ENCODE data around the gene SLC8A3.

The SLC8A3 gene

DNA sequence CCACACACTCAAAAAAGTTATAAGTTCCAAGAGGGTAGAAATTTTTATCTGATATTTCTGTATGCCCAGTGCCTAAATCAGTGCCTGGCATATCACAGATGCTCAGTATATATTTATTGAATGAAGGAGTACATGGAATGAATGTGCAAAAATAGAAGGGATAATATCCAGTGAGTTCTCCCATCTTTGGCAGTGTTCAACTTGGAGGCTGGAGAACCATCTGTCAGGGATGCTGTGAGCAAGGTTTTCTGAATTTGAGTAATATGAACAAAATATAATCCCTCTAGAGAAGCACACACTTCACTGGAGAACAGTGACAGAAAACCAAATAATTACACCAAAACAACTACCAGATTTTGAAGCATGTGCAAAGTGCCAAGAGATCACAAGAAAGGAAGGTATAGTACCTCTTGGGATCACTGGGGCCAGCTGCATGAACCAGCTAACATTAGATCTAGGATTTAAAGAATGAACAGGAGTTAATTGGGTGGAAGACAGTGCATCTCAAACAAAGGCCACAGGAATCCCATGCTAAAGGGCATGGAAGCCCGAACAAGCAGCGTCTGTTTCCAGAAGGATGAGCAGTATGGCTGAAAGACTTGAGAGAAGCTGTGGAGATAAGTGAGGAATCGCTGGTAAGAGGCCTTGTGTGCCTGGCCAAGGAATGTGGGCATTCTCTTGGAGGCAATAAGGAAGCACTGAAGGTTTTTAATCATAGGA, 11.5 kb downstream of the SLC8A3 start:
- DNase-seq, result no peak

DNA sequence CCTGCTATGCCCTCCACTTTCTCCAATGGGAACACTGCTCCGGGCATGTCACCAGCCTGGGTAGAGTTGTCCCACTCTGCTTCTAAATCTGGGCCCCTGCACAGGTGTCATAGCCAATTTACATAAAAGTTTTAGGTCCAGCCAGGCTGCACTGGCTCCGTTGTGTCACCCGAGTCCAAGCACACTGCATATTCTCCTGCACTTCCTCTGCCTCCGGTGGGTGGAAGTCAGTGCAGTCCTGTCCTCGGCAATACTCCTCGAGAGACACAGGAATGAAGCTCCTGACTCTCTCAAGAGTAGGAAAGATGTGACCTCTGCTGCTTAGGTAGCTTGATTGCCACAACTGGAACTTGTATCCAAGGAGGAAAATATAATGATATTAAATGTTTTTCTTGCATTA, 15.2 kb downstream of the SLC8A3 start:
- DNase-seq, result no peak

DNA sequence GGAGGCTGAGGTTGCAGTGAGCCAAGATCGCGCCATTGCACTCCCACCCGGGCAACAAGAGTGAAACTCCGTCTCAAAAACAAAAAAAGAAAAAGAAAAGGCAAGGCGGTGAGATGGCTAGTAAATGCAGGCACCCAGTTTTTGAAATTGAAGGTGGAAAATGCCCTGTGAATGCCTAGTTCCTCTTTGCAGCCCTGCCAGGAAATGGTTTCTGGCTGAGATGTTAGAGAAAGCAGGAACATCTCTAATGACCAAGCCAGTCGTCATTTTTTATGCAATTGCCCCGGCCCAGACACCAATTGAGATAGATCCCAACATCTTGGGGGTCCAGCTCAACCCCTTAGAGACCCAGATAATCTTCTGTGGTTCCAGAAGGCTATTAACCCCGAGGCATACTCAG, 17.0 kb downstream of the SLC8A3 start:
- DNase-seq, result peak; percentile 72

DNA sequence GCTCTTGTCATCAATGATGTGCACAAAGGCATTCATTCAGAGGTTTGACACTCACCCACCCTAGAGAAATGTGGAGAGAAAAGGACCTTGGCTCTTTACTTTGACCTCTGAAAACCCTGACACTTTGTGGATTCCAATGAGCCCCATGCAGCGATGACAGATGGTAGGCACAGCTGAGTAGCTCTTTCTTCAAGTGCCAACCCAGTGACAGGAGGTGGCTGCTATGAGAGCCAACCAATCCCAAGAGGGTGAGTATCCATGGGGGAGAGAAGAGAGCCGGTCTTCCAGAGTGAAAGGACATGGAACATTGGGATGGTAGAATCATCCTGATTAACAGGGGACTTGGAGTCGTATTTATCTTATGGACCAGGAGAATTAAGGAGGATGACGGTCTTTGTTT, 17.8 kb downstream of the SLC8A3 start:
- no peak for DNase-seq

DNA sequence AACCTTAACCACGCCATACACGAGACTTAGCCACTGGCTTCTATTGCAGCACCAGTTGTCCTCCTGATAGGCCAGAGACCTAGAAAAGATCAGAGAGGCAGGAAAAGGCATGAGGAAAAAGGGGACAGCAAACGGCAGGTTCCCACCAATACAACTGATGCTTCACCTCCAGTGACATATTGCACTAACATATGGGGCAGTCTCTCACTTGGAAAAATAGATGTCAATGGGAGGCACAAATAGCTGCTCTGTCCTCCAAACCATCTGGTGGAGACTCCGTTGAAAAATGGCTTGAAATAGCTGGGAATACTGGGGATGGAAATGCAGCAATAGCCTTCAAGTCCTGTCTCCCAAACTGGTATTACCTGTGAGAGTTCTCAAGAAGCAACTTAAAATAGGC, 20.3 kb downstream of the SLC8A3 start:
- DNase-seq, result no peak

DNA sequence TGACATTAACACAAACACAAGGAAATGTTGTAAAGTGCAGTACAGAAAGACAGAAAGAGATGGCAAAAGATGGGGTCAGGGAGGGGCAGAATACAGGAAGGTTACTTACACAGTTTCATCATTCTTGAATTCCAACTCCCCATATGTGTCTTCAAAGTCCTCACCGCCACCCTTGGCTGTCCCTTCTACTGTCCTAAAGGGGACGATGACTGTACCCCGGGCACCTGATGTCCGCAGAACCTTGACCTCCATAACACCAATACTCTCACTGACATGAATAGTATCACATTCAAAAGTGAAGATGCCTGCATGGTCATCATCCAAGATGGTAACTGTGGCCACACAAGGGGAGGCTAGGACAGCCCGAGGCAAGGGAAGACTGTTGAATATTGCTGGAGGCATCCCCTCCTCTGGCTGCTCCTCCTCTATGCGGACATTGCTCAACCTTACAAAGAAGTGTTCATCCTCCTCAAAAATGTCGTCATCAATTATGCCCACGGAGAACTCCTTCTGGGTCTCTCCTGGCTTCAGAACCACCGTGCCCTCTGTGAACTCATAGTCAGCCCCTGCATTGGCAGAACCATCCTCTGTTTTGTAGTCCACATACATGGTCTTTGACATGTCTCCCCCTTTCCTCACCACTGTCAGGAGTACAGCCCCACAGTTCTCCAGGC, 22.1 kb downstream of the SLC8A3 start:
- DNase-seq, result no peak

DNA sequence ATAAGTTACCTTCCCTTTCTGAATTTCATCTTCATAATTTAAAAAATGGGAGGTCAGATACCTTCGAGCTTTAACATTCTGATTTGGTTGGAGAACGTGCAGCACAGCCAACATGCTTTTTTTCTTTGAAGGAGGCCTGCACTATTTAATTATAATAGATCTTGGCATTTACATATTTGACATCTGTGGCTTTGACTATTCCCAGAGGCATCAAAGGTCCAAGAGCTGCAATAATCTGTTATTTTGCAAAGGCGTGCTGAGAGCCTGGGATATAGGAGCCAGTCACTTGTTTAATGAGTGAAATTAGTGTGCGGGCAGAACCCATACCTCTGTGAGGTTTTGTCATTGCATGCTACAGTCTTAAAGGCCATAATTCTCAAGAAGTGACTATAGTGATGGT, 26.4 kb downstream of the SLC8A3 start:
- DNase-seq, result no peak

DNA sequence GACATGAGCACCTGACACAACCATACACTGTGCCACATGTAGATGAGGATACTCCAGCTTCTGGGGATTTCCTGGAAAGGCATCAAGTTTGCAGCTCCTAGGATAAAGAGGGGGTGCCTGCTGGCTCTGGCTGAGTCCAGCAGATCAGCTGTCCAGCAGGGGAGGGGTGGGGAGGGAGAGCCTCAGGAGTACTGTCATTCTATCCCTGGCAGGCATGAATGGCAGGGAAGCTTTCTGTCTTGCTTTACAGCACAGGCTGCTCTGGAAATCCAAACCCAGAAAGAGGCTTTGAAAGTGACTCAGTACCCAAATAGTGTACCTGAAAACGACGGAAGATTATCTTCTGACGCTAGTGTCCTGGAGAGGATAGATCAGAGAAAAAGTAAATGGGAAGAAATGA, 32.2 kb downstream of the SLC8A3 start:
- no peak for DNase-seq

DNA sequence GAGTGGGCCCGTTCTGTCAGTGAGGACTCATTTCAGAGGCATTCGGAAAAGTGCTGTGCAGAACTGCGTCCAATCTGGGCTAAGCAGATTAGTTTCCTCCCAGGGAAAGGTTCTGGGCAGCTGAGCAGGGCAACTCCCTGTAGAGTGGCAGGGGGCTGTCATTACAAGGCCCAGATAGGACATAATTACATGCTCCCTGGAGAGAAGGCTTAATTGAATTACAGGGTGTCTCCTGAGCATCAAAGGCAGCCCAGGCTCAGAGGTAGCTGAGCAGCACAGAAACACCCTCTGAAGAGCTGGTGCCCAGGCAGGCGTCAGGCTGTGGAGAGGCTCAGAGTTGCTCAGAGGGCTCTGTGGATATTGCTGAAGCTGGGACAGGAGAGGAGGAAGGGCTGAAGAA, 36.0 kb downstream of the SLC8A3 start:
- no peak for DNase-seq

DNA sequence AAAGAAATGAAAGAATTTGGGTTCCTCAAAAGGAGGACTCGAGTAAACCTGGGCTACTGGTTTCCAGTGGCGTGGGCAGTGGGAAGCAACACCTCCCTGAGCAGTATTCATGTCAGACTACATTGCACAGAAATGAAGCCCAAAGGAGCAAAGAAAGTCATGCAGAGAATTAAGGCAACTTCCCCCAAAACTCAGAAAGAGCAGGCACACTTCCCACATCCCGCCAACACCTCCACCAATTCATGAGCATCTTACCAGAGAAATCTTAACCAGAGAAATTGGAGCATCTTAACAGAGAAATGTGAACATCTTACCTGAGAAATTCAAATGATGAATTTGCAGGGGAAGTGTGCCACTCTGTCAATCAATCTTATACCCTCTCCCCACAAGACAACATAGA, 36.7 kb downstream of the SLC8A3 start:
- no peak for DNase-seq

DNA sequence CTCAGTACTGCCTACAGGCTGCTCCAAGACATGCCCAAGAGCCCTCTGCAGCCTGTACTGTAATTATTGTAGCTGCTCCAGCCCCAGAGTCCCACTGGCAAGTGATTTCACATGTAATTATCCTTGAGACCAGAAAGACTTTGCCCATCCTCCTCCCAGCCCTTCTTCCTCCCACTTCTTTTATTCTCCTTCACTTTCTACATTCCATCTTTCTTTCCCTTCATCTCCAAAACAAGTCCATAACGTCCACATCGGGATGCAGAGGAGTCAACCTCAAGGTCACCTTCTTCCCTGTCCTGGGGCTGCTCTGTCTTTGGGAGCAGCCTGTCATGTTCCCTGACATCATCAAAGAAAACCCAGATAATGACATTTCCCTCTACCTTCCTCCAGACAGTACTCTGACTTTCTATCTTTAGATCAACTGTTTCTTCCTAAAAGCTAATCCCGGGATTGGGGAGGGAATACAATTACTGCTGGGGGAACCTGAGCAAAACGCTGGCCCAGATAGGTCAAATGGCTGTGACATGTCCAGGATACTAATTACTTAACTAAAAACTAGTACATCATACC, 39.1 kb downstream of the SLC8A3 start:
- DNase-seq, result no peak

DNA sequence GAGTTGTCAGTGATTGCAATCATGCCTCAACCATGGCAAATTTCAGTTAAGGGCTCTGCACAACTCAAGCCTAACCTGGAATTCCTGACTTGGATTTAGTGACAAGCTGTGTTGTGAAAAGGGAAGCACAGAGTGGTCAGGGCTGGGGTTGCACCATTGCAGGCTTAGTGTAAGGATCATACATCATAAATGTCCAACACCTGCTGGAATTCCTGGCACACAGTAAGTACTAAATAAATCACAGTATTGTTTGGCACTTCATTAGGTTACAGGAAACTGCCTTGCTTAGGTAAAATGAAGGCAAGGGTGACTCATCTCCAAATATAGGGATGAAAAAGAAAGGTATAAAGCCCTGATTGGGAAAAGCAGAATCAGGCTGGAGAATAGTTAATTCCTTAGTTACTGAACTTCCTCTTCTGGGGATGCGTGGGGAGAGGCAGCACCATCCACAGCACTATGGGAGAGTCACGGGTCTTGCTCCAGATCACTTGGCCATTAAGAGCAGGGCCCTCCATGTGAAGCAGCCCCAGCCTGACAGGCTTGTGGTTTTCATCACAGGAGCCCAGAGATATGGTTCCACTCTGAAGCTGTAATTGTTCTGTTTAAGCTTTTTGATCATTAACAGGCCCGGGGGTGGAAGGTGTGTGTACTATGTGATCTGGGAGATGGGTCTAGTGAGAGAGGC, 39.7 kb downstream of the SLC8A3 start:
- peak; percentile 47 for DNase-seq

DNA sequence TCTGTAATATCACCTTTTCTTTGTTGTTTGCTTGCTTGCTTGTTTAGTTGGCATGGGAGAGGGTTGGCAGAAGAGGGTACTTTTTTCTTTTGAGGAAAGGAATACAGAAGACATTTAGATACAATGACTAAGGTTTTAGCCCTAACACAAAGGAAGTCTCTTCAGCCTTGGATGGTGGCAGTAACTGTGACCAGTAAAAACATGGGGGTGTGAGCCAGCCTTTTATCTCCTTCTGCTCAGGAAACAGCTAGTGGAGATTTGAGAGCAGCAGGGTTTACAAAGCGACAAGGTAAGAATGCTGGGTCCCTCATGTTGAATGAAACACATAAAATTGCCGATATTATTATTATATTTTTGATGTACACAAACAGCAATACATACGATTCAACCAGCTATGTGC, 40.4 kb downstream of the SLC8A3 start:
- peak; percentile 59 for DNase-seq

DNA sequence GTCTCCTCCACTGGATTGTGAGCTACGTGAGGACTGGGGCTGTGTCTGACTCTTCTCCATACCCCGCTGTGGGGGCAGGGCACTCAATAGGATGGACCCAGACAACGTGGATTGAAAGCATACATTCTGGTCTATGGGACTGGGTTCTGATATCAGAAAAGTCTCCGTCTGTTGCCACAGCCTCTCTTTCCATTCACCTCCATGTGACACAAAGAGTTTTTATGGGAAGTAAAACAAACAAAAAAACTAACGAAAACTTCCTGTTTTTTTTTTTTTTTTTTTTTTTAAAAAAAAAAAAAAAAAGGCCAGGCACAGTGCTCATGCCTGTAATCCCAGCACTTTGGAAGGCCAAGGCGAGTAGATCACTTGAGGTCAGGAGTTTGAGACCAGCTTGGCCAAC, 44.7 kb downstream of the SLC8A3 start:
- DNase-seq, result no peak

DNA sequence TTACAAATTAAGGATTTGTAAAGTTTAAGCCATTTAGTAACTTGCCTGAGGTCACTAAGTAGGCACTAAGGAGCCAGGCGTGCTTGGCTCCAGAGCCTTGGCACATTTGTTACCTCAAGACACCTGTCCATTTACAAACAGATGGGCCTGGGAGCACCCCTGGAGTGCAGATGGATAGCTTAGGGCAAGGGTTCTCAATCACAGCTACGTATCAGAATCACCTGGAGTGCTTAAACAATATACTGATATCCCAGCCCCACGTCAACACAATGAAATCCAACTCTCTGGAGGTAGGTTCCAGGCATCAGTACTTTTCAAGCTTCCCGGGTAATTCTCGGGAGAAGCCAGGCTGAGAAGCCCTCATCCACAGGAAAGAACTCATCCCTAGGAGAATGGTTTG, 45.4 kb downstream of the SLC8A3 start:
- no peak for DNase-seq

DNA sequence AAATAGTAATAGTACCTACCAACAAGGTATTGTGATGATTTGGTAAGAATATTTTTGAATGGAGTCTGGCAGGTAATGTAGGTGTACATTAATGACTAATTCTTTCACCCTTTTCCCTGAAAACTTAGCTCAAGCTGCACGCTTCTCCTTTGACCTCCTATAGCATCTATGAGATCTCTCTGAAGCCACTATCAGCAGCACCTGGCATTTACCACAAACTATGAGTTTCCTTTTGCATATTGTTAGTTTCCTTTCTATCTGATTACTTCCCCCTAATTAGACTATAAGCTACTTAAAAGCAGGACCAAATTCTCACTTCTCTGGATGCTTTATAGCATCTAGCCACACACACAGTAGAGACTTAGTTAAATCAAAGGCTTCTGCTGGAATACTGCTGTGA, 48.1 kb downstream of the SLC8A3 start:
- DNase-seq, result no peak

DNA sequence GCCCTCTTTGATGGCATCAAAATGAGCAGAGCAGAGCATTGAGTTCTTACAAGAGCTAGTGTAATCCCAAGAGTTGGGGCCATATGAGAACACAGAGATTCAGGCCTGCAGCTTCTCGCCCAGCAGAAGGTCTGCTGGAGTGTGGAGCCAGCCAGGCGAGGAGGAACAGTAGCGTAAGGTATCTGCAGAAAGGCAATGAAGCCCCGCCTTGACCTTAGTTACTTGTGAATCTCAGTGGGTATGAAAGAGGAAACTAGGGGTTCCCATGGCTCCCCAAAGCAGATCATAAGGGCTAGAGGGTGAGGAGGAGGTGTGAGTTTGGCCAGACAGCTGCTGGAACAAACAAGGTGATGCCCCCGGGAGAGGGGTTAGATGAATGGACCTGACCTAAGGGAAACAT, 49.4 kb downstream of the SLC8A3 start:
- no peak for DNase-seq

DNA sequence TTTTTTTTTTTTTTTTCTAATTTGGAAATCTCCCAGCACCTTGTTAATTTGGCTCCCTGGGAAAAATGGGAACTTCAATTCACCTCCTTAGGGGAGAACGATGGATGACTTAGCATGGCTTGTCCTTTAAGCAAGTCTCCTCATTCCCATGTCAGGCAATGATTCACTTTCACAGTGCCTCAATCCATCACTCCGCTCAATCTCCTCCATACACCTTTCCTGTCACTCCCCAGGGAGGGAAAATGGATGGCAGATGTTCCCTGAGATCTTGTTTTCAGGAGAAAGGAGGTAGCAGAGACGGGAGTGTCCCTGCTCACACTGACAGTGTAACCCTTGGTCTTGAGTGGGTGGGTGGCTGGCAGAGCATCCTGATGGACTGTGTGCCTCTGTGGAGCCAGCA, 51.0 kb downstream of the SLC8A3 start:
- DNase-seq, result no peak

DNA sequence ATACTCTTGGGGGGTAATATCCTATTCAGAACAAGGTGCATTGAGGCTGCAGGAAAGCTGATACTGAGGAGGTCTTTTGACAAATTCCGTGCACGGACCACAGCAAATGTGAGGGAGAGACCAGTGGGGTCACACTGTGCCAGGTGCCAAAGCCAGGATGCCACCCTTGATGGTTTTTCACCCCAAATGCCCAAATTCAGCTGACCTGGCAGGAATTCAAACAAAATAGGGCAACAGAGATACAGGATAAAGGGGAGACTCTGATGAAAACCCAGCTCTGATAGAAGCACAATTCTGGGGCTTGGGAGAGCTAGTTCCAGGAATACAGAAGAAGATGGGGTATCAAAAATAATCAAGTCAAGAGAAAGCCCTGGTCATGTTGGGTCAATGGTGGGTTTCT, 55.3 kb downstream of the SLC8A3 start:
- no peak for DNase-seq

DNA sequence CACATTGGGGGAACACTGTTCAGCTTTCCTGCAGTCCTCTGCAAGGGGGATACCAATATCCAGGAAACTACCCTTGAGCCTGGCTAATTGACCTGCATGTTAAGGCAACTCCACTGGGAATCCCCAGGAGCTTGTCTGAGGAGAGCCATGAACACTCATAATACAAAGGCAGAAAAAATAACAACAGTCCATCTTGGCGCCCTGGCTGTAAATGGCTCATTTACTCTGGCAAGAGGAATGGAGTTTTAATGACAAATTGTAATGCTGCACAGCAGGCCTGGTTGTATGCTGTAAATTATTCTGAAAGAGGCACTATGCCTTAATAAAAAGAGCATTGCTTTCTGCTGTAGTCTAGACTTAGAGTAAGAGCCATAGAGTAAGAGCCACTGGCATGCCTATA, 58.3 kb downstream of the SLC8A3 start:
- DNase-seq, result no peak

DNA sequence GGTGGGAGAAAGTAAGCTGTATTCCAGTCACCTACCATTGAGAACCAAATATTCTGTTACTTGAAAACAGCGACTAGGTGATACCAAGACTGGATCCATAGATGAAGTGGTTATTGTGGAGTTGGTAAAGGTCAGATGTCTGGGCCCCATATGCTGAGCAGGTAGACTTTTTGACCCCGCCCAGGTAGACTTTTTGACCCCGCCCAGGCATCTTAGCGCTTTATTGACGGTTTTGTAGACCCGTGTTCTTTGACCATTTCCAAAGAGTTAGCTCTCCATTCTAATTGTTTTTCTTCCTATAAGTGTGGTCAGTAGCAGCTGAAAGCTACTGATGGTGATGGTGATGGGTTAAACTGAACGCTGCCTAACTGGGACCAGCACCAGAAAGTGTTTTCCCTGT, 61.6 kb downstream of the SLC8A3 start:
- no peak for DNase-seq

DNA sequence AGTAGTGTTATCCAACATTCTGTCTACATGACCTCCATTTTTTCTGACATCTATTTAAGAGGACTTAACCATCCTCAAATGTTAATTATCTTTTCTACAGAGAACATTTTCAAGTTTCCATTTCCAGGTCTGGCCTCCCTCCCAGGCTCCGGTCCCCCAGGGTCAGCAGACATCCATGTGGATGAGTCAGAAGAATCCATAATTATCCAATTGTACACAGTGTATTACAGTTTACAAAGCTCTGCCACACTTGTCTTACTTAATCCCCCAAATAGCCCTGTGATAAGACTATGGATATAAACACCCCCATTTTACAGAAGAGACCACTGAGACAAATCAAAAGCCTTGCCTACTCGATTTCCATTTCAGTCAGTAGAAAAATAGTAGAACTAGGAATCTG, 65.0 kb downstream of the SLC8A3 start:
- no peak for DNase-seq

DNA sequence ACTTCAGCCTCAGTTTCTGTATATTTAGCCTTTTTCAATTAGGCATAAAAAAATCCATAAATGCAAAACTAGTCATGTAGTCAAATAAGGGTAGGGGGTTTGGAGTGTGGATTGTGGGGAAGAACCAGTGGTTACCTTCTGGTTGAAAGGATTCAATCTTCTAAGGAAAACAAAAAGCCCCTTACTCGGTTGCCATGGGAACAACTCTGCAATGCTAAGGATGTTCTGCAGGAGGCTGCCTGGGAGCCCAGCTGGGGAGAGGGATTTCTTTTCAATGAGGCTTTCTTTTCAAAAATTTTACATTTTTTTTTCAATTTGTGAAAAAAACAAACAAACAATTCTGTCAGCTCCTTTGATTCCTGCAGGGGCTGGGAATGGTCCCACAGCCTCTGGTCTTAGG, 67.2 kb downstream of the SLC8A3 start:
- DNase-seq, result no peak

DNA sequence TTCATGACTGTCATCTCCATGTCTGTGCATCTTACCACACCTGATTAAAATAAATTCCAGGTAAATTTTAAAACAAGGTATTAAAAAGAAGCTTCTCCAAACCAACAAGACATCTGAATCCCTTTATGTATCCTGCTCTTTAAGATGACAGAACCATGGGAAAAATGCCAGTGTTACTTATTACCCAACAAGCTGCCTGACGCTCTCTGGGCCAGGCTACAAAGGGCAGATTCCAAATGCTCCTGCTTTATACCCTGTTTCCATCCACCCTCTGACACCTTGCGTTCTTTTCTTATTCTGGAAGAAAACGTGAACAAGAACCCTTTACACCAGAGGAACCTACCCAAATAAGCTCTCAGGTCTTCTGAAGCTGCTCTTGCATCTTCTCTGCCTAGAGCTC, 70.7 kb downstream of the SLC8A3 start:
- no peak for DNase-seq
